ENCODE data around the gene TXNDC8.

Gene TXNDC8

DNA sequence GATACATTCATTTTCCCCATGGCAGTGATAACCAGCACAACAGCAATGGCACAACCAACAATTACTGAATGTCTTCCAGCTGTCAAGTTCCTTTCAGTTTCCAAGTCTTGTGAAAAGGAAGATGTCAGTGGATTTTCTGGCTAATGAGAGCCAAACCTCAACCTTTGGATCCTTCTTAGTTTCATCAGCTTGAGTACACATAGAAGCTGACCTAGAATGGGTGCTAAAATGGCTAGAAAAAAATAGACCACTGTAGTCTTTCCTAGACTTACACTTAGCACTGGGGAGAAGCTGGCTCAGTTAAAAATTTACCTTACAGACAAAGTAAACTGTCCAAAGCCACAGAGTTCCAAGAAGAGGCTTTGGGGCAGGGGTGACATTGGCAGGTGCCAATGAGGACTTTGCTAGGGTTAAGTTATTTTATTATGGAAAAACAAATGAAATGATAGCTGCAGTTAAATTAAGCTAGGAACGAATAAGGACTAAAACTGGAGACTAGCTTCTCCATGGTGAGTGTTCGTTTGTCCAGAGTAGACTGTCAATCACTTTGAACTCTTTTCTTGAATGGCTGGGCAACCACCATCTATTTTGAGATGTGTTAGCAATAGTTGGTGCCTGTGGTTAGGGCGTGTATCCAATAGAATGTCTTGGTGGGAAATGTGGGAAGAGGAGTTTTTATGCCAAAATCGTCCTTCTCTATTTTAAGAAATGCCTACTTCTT, 55.5 kb downstream of the TXNDC8 start:
- no peak for DNase-seq (ENCODE audit: low read depth, low spot score)

DNA sequence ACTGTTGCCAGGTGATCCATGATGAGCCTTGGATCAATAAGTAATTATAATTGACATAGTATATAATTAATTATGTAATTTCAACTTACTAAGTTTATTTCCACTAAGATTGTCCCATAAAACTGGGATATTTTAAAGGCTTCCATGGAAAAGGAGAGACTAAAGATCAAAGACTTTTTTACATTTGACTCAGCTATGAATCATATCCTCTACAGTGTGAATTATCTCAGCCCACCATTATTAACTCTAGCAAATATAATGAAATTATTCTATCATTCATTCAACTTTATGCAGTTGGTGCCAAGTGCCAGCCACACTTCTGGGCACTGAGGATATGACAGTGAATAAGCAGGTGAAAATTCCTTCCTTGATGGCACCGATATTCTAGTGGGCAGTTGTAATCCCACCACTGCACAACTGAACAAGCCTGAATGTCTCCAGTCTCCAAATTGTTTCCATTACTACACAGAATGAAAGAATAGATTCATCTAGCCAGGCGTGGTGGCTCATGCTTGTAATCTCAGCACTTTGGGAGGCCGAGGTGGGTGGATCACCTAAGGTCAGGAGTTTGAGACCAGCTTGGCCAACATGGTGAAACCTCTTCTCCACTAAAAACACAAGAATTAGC, 59.5 kb downstream of the TXNDC8 start:
- DNase-seq (ENCODE audit: low read depth, low spot score), result no peak

DNA sequence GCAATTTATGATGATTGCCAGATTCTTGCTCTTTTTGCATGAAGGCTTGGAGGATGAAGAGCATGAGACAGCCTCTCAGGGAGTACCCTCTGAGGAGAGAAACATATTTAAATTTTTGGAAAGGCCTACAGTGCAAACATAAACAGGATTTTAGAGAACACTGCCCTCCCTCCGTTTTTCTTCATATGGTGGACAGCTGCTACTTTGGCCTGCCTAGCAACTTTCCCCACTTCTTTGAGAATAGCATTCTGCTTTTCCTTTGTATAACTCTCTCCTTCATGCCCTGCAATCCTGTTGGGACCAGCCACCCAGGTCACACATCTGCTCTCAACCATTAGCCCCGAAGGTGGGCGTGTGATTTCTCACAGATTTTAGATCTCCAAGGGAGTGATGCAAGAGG, 60.9 kb downstream of the TXNDC8 start:
- no peak for DNase-seq (ENCODE audit: low read depth, low spot score)

DNA sequence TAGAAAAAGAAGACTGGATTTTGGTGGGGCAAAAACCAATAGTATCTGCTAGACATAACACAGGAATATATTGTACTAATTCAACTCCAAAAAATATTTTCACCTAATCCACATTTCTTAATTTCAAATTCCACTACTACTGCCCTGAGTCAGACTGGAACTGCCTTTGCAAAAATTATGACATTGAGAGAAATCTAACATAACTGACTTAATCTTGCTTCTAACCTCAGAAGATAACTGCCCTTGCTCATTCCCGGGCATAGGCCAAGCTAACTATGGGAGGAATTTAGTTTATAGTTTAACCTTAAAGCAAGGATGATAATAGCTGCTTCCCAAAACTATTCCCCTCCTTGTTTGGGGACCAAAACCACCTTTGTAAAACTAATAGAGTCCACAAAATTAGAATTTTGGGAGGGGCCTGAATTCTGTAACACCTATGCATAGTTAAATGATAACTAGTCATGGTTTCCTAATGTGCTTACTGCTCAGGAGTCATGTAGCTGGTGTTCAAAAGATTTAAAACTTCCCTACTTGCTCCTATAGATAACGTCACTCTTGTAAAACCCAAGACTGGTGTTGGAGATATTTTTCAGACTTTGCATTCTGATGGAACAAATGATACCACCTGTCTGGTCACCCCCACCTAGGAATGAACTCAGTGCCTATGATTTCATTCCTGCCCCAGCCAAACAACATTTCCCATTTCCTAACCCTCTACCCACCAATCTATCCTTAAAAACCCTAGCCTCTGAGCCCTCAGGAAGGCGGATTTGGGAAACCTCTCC, 67.3 kb downstream of the TXNDC8 start:
- no peak for DNase-seq (ENCODE audit: low read depth, low spot score)

DNA sequence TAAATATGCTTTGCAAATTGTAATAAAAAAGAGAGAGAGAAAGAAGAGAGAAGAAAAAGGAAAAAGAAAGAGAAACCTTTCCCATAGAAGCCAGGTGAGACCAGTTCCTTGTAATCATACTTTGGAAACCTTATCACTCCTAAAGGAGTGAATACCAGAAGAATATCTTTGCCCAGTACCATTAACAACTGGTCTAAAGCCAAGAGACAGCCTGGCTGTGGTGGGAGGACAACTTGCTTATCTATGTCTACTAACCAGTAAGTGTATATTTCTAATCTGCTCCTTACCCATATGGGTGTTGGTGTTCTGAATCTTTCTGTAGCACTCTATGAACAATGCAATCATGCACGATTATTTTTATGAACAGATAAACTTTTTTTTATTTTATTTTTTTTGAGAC, 70.9 kb downstream of the TXNDC8 start:
- no peak for DNase-seq (ENCODE audit: low read depth, low spot score)

DNA sequence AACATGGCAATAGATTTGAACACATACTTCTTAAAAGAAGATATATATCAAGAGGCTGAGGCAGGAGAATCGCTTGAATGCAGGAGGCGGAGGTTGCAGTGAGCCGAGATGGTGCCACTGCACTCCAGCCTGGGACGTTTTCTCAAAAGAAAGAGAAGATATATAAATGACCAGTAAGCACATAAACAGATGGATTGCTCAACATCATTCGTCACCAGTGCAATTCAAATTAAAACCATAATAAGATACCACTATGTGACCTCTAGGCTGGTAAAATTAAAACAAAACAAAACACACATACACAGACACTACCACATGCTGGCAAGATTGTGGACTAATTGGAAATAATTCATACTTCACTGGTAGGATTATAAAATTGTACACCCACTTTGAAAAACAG, 76.0 kb downstream of the TXNDC8 start:
- DNase-seq (ENCODE audit: low read depth, low spot score), result no peak

DNA sequence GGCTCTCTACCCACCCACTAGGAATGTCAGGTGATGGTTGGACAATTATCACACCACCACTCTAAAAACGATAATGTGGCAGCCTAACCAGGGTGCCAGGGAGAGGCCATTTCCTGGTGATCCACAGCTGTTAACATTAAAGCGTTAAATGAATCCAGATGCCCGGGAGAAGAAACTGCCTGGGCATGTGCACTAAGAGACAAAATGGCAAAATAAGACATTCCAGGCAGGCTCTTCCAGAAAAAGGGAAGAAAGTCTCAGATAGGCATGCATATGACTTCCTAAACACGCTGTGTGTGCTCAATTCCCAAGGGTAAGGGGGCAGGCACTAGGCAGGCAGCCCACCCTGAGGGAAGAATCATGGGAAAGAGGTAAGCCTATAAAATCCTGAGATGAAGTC, 76.8 kb downstream of the TXNDC8 start:
- no peak for DNase-seq (ENCODE audit: low read depth, low spot score)

DNA sequence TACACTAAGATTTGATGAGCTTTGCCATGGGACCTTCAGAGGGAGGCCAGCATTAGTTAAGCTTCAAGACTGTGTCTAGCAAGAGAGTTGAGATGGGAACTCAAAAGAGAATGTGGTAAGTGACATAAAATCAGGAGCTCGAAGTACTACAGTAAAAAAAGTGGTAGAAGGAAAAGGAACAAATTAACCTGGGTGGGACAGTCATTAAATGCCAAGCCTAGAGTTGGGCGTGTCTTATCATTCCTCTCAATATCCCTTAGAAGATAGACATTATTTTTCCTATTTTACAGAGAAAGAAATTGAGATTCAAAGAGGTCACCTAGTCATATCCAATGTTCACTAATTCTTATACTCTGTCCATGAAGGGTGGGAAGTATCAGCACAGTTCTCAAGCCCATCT, 78.1 kb downstream of the TXNDC8 start:
- no peak for DNase-seq (ENCODE audit: low read depth, low spot score)

DNA sequence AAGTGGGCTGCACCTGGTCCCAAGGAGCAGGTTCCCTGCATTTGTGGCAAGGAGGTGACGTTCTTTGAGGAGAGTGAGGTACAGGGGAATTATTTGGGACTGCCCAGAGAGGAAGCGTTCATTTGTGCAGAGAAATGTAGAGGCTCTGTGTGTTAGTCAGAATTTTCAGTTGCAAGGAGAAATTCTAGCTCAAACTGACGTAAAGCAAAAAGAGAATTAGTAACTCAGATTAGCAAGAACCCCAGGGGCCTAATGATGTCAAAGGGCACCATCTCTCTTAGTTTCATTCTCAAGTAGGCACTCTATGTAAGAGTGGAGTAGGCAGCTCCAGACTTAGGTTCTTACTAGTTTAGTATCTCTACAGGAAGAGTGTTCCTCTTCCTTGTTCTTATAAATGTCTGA, 79.0 kb downstream of the TXNDC8 start:
- no peak for DNase-seq (ENCODE audit: low read depth, low spot score)

DNA sequence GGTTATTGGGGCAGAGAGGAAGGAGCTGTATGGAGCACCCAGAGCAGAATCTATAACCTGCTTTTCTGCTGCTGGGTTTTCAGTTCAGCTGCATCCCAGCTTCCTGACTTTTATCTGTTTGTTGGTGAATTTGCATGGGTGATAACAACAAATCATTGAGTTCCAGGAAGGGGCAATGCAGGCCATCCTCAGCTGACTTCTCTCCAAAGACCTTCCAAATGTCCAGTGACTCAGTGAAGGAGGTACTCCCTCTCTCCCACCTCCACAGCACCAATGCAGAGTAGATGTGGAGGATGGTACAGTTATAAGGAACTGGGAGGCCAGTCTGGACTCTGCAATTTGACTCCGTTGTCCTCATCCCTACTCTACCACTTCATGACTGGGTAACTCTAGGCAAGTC, 79.7 kb downstream of the TXNDC8 start:
- DNase-seq (ENCODE audit: low read depth, low spot score), result no peak

DNA sequence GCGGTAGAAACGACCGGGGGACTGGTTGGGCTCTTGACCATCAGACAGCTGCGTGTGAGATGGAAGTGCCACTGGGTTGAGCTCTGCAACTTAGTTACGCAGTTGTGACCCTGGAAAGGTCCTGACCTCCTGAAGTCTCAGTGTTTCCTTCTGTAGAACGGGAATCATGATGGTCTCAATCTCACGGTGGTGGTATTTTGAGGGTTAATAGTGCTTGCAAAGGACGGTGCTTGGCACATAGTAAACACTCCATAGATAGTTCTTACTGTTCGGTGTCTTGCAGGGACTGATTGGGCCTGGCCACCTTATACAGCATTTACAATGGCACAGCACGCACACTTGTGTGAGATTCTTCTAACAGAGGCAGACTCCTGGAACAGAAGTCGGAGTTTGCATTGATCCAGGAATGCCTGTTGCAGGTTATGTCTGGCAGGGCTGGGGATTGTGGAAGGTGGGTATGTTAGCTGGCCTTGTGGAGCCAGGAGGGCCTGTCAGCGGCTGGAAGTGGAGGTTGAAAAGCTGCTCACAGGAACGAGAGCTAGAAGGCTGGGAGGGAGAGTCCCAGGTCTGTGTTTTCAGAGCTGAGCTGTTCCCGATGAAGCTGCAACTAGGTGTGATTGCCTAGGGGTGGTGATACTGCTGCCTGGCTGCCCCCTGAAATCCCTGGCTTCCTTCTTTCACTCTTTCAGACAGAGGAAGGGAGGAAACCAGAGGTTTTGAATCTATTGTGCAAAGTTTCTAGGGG, 80.4 kb downstream of the TXNDC8 start:
- no peak for DNase-seq (ENCODE audit: low read depth, low spot score)

DNA sequence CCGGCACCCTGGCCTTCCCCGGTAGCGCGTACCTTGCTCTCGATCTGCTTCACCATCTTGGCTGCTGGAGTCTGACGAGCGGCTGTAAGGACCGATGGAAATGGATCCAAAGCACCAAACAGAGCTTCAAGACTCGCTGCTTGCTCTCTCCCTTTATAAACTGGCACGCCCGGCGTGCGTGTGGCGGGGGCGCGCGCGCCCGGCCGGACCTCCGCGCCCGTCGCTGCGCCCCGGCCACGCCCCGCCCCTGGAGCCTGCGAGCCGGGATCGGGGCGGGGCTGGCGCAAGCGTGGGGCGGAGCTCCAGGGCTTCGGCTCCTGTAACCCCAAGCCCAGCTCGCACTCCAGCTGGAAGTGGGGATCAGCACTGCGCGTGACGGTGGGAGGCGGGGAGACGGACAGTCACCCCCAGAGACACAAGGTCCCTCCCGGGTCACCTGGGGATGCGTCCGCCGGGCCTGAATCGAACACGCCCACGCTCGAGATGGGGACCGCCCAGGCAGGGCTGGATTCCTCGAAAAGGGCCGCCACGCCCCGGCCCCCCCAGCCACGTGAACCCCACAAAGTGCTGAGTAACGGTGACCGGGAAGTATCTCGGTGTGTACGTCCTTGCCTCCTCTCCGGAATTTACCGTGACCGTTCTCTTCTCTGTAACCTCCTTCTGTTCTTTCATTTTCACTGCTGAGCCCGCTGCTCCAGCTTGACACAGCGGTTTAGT, 81.1 kb downstream of the TXNDC8 start, which contains the start of gene TXN:
Gene TXN, minus strand, starts transcription at position 128 of the 717 bp plus-strand sequence. Its CDS starts 72 bp downstream, at position 56.
- peak; percentile 78 for DNase-seq (ENCODE audit: low read depth, low spot score)

DNA sequence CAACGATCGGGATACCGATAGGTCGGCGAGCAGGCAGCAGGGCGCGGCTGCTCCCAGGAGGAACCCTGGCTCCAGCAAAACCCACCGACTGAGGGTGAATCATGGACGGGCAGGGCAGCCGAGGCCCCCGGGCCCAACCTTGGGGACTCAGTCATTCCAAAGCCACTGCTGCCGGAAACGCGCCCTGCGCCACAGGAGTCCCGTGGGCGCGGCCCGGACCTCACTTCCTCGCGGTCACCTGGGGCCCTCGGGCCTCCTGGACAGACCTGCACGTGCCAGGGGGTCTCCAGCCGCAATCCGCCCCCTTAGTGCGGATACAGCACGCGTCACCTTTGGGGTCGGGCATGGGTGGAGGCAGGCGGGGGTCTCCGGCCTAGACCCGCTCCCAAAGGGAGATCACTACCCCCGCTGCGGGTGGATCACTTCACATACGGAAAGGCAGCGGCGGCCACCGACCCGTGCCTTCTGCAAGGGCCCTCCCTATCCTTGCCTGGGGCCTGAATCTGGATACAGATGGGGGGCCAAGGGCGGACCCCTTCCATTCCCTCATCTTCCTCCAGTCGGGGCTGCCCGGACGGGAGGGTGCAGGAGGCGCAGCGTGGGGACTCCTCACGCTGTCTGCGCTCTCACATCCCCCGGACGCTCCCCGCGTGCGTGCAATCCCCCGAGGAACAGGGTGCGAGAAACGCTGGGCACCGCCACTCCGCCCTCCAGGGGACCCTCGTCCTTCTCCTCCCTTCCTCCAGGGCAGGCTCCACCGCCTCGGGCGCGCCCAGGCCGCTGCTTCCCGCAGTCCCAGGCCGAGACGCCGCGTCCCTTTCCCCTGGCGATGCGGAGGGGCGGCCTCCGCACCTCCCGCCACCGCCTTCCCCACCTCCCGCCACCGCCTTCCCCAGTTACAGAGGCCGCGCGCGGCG, 81.9 kb downstream of the TXNDC8 start:
- no peak for DNase-seq (ENCODE audit: low read depth, low spot score)

DNA sequence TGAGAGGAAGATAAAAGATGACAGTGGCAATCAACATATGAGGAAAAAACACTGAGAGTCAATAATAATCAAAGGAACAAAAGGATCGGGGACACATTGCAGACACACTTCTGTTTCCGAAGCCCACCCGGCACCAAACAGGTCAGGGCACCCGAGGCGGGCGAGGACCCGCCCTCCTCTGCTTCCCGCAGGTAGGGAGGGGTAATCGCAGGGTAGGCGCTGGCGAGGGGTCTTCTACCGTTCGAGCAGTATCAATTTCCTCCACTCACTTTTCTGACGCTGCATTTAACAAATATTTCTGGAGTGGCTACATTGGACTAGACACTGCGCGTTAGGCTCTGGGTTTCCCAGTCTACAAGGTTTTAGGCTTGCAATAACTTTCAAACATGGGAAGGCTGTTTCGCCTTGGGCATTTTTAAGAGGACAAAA, 82.6 kb downstream of the TXNDC8 start:
- DNase-seq (ENCODE audit: low read depth, low spot score), result no peak

DNA sequence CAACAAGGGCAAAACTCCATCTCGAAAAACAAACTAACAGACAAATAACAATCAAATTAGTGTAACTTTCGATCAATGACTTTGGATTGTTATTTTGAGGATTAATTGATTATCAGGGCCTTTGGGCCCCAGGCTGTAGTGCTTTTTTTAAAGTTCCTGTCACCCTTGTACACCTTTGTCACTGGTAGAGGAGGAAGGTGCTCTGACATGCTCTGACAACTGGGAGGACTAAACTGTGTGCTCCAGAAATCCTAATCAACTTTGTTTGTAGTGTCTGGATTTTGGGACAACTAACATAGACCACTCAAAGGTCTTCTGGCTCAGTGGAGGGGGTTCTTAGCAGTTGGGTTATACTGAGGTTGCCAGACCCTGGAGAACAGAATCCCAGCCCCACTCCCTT, 83.2 kb downstream of the TXNDC8 start:
- no peak for DNase-seq (ENCODE audit: low read depth, low spot score)
